ENCODE results near the gene LGR6.
"Not testable (repeated sequence)": the region's sequence is repeated elsewhere in the genome, so short reads cannot be mapped to it uniquely, and the experiment has no call there.

The LGR6 gene

DNA sequence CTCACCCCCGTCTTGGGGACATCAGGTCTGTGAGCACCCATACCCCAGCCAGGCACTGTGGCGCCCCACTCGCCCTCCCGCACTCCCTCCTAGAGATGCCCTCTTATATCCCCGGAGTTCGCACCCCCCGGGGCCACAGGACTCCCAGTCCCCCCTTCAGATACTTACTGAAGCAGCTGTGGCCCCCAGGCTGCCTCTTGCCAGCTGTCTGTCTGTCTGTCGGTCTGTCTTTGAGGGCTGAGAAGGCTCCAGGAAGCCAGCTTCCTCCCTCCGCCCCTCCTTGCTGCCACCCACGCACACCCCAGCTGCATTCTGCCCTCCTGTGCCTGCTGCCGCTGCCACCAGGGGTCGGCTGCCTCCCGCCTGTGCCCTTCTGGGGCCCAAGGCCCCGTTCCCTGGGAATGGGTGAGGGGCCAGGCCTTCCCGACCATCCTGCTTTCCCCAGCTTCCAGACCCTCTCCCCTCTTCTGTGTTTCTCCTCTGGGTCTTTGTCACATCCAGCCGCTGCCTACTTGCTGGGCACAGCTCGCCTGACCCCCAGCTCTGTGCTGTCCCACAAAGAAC, 33.1 kb upstream of the LGR6 start, which contains the start of gene PTPN7:
PTPN7 (minus strand) TSS at position 226 of the 564 bp plus-strand sequence. CDS start 1,200 bp downstream, outside the sequence.
- no peak for DNase-seq (ENCODE audit: low spot score)

- DNase-seq (ENCODE audit: low spot score), result no peak
Observed at GRCh38 chr1:202161151-202162046, 32.2 kb upstream of the LGR6 start.

GRCh38 chr1:202162047-202162417, 31.6 kb upstream of the LGR6 start:
- no peak for DNase-seq (ENCODE audit: low spot score)

DNA sequence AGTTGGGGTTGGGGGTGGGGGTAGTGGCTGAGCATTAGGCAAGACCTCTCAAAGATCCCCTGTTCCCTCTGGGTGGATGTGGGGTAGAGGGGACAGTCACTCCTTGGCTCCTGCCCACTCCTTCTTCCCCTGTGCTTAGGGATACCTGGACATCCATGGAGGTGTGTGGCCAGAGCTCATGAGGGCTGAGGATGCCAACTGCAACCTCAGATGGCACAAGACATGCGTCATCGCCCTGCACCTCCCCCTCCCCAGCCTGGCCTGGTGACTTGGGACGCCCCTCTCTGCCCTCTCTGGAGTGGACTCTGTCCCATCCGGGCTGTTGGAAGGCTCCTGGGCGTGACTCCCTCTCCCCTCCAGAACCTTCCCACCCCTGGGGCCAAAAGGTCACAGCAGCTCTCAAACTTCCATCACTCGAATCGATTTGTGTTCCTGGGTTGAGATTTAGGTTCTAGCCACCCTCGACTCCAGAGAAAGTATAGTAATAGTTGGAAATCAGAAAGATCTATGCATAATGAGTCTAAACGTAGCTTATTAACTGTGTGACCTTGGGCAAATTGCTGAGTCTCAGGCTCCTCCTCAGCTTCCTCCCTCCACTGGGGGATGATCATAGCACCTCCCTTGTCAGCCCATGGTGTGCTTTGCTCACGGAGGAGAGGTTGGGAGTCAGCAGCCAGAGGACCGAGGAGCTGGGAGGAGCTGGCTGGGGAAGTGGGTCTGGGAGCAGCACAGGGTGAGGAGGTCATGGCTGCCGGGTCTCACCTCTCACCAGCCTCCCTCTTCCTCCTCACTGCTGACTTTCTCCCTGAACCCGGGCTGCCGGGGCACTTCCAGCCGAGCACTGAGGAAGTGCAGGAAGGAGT, 30.9 kb upstream of the LGR6 start:
- no peak for DNase-seq (ENCODE audit: low spot score)

- no peak for DNase-seq (ENCODE audit: low spot score)
Observed at GRCh38 chr1:202163281-202164270, 30.0 kb upstream of the LGR6 start.

GRCh38 chr1:202164271-202165037, 29.1 kb upstream of the LGR6 start:
- DNase-seq (ENCODE audit: low spot score), result no peak

DNA sequence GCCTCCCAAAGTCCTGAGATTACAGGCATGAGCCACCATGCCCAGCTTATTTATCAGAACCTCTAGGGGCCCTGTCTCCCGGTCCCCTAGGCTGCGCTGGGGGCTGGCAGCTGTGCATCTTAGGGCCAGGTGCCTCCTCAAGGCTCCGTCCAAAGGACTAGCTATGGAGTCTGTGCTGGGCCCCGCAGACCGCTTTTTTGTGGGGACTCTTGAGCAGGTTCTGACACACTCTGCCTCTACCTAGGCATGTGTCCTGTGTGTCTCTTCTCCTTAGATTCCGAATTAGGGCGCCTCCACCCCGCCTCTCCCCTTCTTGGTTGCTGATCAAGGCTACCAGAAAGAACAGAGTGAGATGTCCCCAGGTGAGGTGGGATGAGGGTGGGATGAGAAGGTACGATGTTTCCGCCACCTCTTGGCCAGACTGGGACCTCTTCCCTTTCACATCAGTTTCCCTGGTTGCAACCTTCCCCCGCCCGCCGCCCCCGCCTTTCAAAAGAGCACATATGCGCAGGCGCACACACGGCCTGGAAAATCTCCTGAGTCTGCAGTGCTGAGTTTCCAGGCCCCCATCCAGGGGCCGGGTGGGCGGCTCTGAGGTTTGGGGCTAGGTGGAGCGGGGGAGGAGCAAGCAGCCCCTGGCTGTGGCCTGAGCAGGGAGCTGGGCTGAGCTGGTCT, 28.2 kb upstream of the LGR6 start:
- no peak for DNase-seq (ENCODE audit: low spot score)

- no peak for DNase-seq (ENCODE audit: low spot score)
Observed at GRCh38 chr1:202165942-202166843, 27.4 kb upstream of the LGR6 start.

DNA sequence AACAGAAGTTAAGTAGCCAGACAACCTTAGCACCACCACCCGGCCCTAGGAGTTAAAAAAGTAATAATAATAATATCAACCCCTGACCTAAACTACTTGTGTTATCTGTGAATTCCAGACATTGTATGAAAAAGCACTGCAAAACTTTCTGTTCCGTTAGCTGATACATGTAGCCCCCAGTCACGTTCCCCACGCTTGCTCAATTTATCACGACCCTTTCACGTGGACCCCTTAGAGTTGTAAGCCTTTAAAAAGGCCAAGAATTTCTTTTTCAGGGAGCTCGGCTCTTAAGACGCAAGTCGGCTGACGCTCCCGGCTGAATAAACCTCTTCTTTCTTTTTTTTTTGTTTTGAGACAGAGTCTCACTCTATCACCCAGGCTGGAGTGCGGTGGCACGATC, 26.5 kb upstream of the LGR6 start:
- DNase-seq (ENCODE audit: low spot score), result not testable (repeated sequence)

DNA sequence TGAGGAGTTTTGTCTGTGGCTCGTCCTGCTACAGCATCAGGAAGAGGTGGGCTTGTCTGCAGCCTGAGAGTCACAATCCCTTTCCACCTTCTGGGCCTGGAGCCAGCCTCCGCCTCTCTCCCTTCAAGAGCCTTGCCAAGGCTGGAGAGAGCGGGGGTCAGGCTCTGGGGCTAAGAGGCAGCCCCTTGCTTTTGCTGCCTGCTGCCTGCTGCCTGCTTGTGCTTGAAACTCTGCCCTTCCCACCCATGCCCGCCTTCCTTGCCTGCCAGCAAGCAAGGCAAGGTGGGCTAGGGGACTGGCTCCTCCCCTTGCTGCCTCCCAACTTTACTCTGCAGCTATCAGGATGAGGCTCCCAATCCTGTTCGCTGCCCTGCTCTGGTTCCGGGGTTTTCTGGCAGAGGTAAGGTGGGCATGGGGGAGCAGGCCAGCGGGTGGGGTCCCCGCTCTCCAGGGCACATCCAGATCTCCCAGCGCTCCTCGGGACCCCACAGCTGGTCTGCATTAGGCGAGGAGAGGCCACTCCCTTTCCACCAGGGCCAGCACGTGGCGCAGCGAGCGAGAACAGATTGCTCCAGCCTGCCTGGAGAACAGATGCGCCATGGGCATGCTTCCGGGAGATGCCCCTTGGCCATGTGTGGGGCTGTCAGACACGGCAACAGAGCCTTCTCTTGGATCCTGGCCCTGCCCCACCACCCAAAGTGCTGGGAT, 25.7 kb upstream of the LGR6 start:
- DNase-seq (ENCODE audit: low spot score), result no peak

- no peak for DNase-seq (ENCODE audit: low spot score)
Observed at GRCh38 chr1:202168861-202169260, 24.7 kb upstream of the LGR6 start.

GRCh38 chr1:202170726-202171125, 22.9 kb upstream of the LGR6 start:
- no peak for DNase-seq (ENCODE audit: low spot score)

DNA sequence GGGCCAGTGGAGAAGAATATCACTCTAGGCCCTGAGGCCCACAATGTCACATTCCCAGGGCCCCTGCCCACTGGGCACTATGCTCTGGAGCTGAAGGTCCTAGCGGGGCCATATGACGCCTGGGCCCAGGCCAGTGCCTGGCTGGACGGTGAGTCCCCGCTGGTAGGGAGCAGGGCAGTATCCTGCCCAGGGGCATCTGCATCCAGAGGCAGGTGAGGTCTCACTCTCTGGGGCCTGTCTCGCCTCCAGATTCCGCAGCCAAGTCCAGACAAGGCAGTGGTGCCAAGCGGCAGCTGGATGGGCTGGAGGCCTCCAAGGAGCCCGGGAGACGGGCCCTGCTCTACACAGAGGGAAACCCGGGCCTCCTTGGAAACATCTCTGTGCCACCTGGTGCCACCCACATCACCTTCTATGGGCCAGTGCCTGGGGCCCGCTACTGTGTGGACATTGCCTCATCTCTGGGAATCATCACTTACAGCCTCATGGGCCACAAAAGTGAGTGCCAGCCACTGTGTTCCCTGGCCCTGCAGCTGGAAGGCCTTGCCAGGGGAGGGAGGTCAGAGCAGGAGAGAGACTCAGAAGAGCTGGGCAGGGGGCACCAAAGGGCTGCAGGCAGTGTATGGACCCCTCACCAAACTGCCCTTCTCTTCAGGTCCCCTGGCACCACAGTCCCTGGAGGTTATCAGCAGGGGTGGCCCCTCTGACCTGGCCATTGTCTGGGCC, 22.1 kb upstream of the LGR6 start:
- no peak for DNase-seq (ENCODE audit: low spot score)

GRCh38 chr1:202172015-202172355, 21.6 kb upstream of the LGR6 start:
- no peak for DNase-seq (ENCODE audit: low spot score)

DNA sequence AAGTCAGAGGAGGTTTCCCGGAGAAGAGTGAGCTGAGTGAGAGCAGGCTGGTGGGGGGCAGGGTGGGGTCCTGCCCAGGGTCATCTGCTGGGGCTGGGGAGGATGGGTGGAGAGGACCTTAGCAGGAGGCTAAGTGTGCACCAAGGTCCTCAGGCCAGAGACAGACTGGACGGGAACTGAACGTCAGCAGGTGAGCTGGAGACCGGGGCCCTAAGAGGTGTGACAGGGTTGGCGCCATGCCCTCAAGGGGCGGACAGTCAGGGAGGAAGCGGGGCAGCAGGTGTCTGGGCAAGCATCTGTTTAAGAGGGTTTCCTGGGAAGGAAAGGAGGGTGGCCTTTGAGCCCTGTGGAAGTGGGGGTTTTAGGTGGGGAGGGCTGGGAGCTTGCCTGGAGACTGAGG, 19.6 kb upstream of the LGR6 start:
- no peak for DNase-seq (ENCODE audit: low spot score)

GRCh38 chr1:202176949-202177927, 16.4 kb upstream of the LGR6 start:
- no peak for DNase-seq (ENCODE audit: low spot score)
